BLaER1 (cell line): Measurements from ENCODE around the gene SNF8.
A peak's percentile ranks its signal among the peaks of the same experiment; 100 is the strongest.

Experiments used
- H3K27ac ChIP-seq: shearing (Covaris generic); formaldehyde crosslinking; 2 replicates; pipeline ENCODE4 v1.8.1; 2022
- H3K27me3 ChIP-seq: shearing (Covaris generic); formaldehyde crosslinking; 2 replicates; pipeline ENCODE4 v1.8.1; 2022
- H3K36me3 ChIP-seq: shearing (Covaris generic); formaldehyde crosslinking; 2 replicates; pipeline ENCODE4 v1.8.1; 2022
- H3K4me1 ChIP-seq: shearing (Covaris generic); formaldehyde crosslinking; 2 replicates; pipeline ENCODE4 v1.8.1; 2022
- H3K4me2 ChIP-seq: shearing (Covaris generic); formaldehyde crosslinking; 2 replicates; pipeline ENCODE4 v1.8.1; 2022
- H3K4me3 ChIP-seq: shearing (Covaris generic); formaldehyde crosslinking; 2 replicates; pipeline ENCODE4 v1.8.1; 2022
- H3K9ac ChIP-seq: shearing (Covaris generic); formaldehyde crosslinking; 2 replicates; pipeline ENCODE4 v1.8.1; 2022
- H3K9me3 ChIP-seq: shearing (Covaris generic); formaldehyde crosslinking; 2 replicates; pipeline ENCODE4 v1.8.1; 2022
- H4K20me1 ChIP-seq: shearing (Covaris generic); formaldehyde crosslinking; 2 replicates; pipeline ENCODE4 v1.8.1; 2022
- Cebpa-rat ChIP-seq: shearing (Covaris generic); IDR thresholded peaks from 2 replicates; pipeline ENCODE4 v1.8.1; 2022

The SNF8 gene

GRCh38 chr17:48929812-48930165 lies 14.9 kb downstream of the SNF8 start:
- Histone ChIP-seq H3K27me3 (no peaks in the 10 kb centered on the region), H3K4me3 (no peak overlapping the region), H3K9me3 (no peaks in the 10 kb centered on the region), H3K4me1 (peaks cover 30% of the 10 kb centered on the region), H4K20me1 (peaks cover 90% of the 10 kb centered on the region), H3K27ac (peak overlapping the region; percentile 1; the same call in 1 of the 2 replicates), H3K9ac (peak overlapping the region; percentile 5; the same call in 1 of the 2 replicates), H3K4me2 (peak overlapping the region; percentile 16), H3K36me3 (peaks cover 100% of the 10 kb centered on the region)
- no peak for TF ChIP-seq Cebpa-rat

GRCh38 chr17:48928876-48929811 lies 15.5 kb downstream of the SNF8 start:
- no peak for TF ChIP-seq Cebpa-rat
- no peak overlapping the region for H3K4me3 ChIP-seq
- H3K9ac ChIP-seq: peak overlapping the region; percentile 5; the same call in 1 of the 2 replicates
- H3K9me3 ChIP-seq: no peaks in the 10 kb centered on the region
- H4K20me1 ChIP-seq: peaks cover 93% of the 10 kb centered on the region
- H3K27ac ChIP-seq: no peak overlapping the region
- peaks cover 30% of the 10 kb centered on the region for H3K4me1 ChIP-seq
- no peaks in the 10 kb centered on the region for H3K27me3 ChIP-seq
- peak overlapping the region; percentile 16 for H3K4me2 ChIP-seq
- H3K36me3 ChIP-seq: peaks cover 100% of the 10 kb centered on the region

- Histone ChIP-seq H3K4me3 (no peak overlapping the region), H3K27ac (no peak overlapping the region), H4K20me1 (peaks cover 92% of the 10 kb centered on the region), H3K9me3 (no peaks in the 10 kb centered on the region), H3K36me3 (peaks cover 100% of the 10 kb centered on the region), H3K4me2 (no peak overlapping the region), H3K4me1 (peaks cover 30% of the 10 kb centered on the region), H3K27me3 (no peaks in the 10 kb centered on the region), H3K9ac (no peak overlapping the region)
- TF ChIP-seq Cebpa-rat: no peak
Observed at GRCh38 chr17:48927978-48928745, 16.5 kb downstream of the SNF8 start.

GRCh38 chr17:48925991-48926342 lies 18.7 kb downstream of the SNF8 start:
- Histone ChIP-seq H4K20me1 (peaks cover 81% of the 10 kb centered on the region), H3K9ac (no peak overlapping the region), H3K9me3 (no peaks in the 10 kb centered on the region), H3K36me3 (peaks cover 100% of the 10 kb centered on the region), H3K27ac (no peak overlapping the region), H3K4me3 (no peak overlapping the region), H3K4me2 (no peak overlapping the region), H3K27me3 (no peaks in the 10 kb centered on the region), H3K4me1 (peaks cover 30% of the 10 kb centered on the region)
- TF ChIP-seq Cebpa-rat: no peak

- Histone ChIP-seq H3K4me3 (no peak overlapping the region), H4K20me1 (peaks cover 81% of the 10 kb centered on the region), H3K27me3 (no peaks in the 10 kb centered on the region)
Observed at GRCh38 chr17:48925251-48925990, 19.2 kb downstream of the SNF8 start.

GRCh38 chr17:48915459-48916282 lies 29.0 kb downstream of the SNF8 start:
- no peaks in the 10 kb centered on the region for H3K9me3 ChIP-seq
- H3K27me3 ChIP-seq: no peaks in the 10 kb centered on the region
- no peak overlapping the region for H3K27ac ChIP-seq
- H3K36me3 ChIP-seq: peaks cover 100% of the 10 kb centered on the region
- H3K4me2 ChIP-seq: no peak overlapping the region
- no peak overlapping the region for H3K9ac ChIP-seq
- peaks cover 100% of the 10 kb centered on the region for H4K20me1 ChIP-seq
- H3K4me1 ChIP-seq: peaks cover 6% of the 10 kb centered on the region
- TF ChIP-seq Cebpa-rat: no peak
- no peak overlapping the region for H3K4me3 ChIP-seq

More at GRCh38 chr17:48925251-48925990, 19.2 kb downstream of the SNF8 start:
- no peak for TF ChIP-seq Cebpa-rat
- Histone ChIP-seq H3K9me3 (no peaks in the 10 kb centered on the region), H3K9ac (no peak overlapping the region), H3K27ac (no peak overlapping the region), H3K36me3 (peaks cover 100% of the 10 kb centered on the region), H3K4me1 (peaks cover 28% of the 10 kb centered on the region), H3K4me2 (no peak overlapping the region)

- Histone ChIP-seq H3K9me3 (no peaks in the 10 kb centered on the region), H3K4me3 (no peak overlapping the region), H3K9ac (no peak overlapping the region), H3K4me1 (peaks cover 22% of the 10 kb centered on the region), H3K27me3 (no peaks in the 10 kb centered on the region), H4K20me1 (peaks cover 85% of the 10 kb centered on the region), H3K27ac (no peak overlapping the region), H3K4me2 (no peak overlapping the region), H3K36me3 (peaks cover 78% of the 10 kb centered on the region)
- TF ChIP-seq Cebpa-rat: no peak
Observed at GRCh38 chr17:48912476-48912875, 32.2 kb downstream of the SNF8 start.

GRCh38 chr17:48910370-48910769 lies 34.3 kb downstream of the SNF8 start:
- no peak for TF ChIP-seq Cebpa-rat
- no peak overlapping the region for H3K4me3 ChIP-seq
- H3K27me3 ChIP-seq: no peaks in the 10 kb centered on the region
- peaks cover 57% of the 10 kb centered on the region for H3K36me3 ChIP-seq
- no peak overlapping the region for H3K27ac ChIP-seq
- peak overlapping the region; percentile 90 for H3K4me2 ChIP-seq
- H4K20me1 ChIP-seq: peaks cover 64% of the 10 kb centered on the region
- H3K4me1 ChIP-seq: peaks cover 33% of the 10 kb centered on the region
- no peak overlapping the region for H3K9ac ChIP-seq
- no peaks in the 10 kb centered on the region for H3K9me3 ChIP-seq

GRCh38 chr17:48909783-48910182 lies 34.9 kb downstream of the SNF8 start:
- TF ChIP-seq Cebpa-rat: no peak
- H3K27me3 ChIP-seq: no peaks in the 10 kb centered on the region
- H3K9ac ChIP-seq: no peak overlapping the region
- peaks cover 33% of the 10 kb centered on the region for H3K4me1 ChIP-seq
- peak overlapping the region; percentile 96 for H3K4me3 ChIP-seq
- H3K4me2 ChIP-seq: peak overlapping the region; percentile 90
- H3K9me3 ChIP-seq: no peaks in the 10 kb centered on the region
- H4K20me1 ChIP-seq: peaks cover 58% of the 10 kb centered on the region
- no peak overlapping the region for H3K27ac ChIP-seq
- H3K36me3 ChIP-seq: peaks cover 51% of the 10 kb centered on the region
